GDM1 (cell line): Measurements from ENCODE around the gene NUP62.
A peak's percentile ranks its signal among the peaks of the same experiment; 100 is the strongest.
"Not testable (repeated sequence)": the region's sequence is repeated elsewhere in the genome, so short reads cannot be mapped to it uniquely, and the experiment has no call there.

Experiments
- DNase-seq: peaks from one replicate; lab custom pipeline; 2025; lab: John Stamatoyannopoulos, UW

Gene NUP62

DNA sequence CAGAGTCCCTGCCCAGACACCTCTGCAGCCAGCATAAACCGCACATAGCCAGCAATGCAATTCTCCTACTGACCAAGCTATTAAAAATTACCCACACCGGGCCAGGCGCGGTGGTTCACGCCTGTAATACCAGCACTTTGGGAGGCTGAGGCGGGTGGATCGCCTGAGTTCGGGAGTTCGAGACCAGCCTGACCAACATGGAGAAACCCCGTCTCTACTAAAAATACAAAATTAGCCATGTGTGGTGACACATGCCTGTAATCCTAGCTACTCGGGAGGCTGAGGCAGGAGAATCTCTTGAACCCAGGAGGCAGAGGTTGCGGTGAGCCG is 4.5 kb downstream of the NUP62 start:
- DNase-seq = not testable (repeated sequence)

DNA sequence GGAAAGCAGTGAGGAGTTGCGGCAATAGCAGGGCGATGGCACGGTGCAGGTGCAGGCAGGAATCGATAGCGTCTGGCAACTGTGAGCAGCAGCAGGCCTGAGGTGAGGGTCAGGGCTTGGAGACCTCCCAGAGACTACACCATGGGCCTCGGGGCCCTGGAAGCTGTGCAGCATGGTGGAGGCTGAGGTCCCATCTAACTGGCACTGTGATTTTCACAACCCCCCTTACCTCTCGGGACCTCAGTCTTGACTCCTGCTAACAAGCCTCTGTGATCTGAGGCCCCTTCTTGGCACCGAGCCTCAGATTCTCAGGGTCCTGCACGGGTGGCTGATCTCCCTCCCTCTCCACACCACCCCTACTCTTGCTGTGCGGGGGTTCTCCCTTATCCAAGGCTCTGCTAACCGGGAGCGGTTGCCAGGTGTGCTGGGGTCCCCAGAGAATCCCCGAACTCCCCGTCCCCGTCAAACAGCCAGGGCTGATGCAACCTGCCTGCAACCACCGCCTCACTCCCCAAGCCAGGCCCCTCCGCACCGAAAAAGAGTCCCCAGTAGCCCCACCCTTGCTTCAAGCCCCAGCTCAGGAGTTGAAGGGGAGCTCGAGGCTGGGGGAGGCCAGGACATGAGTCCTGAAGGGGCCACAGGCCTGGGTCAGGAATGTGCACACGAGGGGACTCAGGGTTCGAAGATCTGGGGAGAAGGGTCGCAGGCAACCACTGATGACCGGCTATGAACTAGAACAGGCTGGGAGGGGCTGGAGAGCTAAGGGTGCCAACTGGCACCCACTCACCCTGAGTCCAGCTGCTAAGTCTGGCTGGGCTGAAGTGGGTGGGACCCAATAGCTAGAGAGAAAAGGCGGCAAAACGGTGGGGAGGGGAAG is 5.1 kb downstream of the NUP62 start:
- no peak for DNase-seq

DNA sequence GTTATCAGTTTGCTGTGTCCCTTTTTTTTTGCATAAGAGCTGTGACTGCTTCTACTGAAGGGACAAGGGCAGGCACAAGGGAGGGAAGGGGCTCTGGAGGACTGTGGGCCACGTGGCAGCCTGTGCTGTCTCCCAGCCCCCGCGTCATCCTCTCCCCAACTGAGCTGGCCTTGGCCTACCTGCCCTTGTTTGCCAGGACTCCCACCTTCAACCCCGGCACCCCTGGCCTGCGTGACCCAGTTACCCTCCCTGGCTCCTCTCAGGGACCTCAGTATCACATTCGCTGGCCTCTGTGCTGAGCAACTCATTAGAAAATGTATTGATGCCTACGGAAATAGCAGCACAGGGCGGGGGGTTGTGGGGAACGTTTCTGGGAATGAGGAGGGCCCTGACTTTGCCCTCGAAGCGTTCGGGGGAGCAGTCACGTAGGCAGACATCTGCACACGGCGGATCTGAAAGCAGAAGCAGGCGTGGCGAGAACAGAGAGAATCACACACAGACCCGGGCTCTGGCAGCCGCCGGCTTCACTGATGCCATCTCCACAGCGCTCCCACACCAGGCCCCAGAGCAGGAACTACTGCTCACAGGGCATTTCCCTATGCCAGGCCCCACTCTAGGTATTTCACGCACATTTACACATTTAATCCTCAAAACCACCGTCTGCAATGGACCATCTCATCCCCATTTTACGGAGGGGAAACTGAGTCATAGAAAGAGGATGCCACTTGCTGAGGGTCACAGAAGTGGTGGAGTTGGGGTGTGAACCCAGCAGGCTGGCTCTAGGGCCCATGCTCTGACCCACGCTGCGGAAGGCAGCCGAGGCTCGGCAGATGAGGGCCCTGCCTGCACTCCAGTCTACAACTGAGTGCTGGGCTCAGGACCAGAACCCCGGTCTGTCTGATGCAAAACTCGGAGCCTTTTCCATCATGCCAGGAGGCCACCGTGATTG is 6.0 kb downstream of the NUP62 start:
- DNase-seq = no peak

DNA sequence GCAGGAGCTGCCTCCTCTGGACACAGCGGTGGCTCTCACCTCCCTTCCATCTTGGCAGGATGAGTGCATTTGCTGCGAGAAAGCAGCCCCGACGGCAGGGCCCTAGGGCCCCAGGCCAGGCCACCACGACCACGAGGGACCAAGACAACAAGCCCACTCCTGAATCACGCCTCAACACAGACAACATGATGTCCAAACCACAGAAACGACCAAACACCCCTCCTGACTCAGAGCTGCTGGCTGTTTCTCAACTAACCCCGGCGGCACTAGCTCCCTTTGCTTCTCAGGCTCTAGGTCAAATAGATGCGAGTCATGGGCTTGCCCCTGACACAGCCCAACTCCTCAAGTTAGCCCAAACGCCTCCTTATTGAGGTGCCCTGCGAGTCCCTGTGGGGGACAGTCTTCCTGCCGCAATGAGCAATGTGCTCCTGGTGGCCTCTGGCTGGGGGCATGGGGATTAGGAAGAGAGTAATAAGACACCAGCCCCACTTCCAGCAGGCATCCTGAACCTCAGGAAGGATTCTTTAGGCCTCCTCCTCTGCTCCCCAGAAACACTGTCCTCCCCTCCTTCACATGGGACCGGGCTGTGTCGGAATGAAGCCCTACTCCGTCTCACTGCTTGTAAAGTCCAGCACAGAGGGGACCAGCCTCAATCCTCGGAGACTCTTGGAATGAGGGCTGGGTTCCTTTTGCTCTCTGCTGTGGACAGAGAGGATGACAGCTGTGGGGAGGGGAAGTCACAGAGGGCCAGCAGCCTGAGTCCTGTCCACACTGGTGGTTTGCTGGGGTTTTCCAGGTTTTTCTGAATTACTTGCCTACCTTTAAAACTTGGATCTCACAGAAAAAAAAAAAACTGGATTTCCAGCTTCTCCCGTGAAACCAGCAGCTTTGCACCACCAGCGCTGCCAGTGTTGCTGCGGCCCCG is 7.2 kb downstream of the NUP62 start:
- DNase-seq = no peak

DNA sequence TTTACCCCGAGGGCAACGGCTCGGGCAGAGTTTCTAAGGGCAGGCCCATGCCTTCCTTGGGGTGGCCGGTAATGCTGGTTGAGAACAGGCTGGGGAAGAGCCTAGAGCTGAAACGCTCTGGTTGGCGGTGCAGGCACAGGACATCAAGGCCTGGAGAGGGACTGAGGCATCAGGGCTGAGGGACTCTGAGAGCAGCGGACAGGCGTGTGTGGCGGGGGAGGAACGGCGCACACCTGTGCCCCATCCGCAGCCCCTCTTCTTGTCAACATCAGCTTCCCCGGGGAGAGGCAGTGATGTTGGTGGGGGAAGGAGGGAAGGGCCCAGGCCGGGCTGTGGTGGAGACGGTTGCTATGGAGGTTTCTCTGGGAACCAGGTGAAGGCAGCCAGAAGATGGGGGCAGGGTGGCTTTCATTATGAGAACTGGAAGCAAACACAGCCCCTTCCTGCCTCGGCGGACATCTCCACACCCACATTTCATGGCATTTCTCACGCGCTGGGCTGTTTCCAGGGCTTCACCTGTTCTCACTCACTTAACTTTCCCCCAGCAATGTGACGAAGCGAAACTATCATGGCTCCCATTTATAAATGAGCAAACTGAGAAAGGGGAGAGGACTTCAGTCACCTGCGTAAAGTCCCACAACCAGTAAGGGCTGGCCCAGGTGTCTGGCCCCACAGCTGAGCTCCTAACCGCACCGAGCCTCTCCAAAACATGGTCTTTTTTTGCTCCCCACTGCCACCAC is 8.5 kb downstream of the NUP62 start:
- DNase-seq = no peak

DNA sequence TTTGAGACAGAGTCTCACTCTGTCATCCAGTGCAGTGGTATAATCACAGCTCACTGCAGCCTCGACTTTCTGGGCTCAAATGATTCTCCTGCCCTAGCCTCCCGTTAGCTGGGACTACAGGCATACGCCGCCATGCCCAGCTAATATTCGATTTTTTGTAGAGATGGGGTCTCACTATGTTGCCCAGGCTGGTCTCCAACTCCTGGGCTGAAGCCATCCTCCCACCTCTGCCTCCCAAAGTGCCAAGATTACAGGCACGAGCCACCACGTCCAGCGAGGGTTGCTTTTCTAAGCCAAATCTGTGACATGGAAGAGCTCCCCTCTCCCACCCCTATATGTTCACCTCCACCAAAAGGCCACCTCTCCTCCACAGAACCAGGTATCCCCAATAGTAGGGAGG is 11.2 kb downstream of the NUP62 start:
- no peak for DNase-seq

DNA sequence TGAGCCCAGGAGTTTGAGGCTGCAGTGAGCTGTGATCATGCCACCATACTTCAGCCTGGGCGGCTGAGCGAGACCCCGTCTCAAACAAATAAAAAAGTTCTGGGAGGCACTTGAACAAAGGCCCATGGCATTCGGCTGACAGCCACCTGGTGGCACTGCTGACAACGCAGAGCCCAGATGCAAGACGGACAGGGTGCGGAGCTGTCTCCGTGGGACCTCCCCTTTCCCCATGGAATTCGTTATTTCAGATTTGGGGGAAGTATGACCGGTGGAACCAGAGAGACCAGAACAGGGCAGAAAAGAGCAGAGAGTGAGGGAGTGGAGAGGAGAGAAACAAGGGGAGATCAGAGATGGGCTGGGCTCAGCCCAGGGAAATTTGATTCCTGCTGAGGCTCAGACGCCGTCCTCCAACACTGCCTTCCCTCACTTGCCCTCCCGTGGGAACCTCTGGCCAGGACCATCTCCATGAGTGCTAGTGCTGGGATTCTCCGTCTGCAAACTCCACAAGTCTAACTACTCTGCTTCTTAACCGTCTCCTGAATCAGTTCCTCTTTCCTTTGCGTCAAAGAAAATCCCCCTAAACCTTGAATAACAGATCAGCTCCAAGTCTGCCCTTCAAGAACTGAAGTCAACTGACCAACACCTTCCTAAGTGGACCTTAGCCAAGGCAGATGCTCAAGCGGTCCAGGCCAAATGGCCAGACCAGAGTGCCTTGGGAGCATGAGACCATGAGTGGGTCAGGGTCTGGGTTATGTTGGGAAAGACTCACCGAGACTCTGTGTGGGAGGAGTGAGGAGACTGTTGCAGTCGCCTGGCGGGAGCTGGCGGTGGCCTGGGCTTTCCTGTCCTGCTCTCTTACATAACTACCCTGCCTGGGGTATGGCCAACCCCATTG is 12.2 kb downstream of the NUP62 start:
- no peak for DNase-seq

DNA sequence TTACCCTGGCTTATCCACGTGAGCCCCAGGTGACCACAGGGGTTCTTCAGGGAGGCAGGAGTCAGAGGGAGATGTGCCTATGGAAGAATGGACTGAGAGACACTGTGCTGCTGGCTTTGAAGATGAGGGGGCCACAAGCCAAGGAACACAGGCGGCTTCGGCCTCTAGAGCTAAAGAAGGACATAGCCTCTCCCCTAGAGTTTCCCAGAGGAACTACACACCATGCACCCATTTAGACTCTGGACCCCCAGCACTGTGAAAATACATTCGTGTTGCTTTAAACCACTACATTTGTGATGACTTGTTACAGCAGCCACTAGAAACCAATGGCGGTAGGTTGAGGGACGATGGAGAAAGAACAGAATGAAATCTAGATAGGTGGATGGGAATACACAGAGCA is 14.0 kb downstream of the NUP62 start:
- no peak for DNase-seq

DNA sequence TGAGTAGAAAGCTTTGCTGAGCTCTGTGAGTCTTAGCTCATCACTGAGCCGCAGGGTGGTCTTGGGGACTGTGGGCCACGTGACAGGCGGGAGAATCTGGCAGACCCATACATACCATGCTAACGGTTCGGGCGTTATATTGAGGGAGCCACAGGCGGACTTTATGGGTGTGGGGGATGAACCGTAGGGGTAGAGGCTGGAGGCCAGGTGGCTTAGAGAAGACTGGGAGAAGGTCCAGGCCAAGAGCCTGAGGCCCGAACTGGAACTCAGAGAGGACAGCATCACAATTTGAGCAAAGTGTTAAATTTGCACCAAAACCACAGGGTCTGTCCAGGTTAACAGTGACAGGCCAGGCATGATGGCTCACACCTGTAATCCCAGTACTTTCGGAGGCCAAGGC is 15.6 kb downstream of the NUP62 start:
- DNase-seq = no peak

DNA sequence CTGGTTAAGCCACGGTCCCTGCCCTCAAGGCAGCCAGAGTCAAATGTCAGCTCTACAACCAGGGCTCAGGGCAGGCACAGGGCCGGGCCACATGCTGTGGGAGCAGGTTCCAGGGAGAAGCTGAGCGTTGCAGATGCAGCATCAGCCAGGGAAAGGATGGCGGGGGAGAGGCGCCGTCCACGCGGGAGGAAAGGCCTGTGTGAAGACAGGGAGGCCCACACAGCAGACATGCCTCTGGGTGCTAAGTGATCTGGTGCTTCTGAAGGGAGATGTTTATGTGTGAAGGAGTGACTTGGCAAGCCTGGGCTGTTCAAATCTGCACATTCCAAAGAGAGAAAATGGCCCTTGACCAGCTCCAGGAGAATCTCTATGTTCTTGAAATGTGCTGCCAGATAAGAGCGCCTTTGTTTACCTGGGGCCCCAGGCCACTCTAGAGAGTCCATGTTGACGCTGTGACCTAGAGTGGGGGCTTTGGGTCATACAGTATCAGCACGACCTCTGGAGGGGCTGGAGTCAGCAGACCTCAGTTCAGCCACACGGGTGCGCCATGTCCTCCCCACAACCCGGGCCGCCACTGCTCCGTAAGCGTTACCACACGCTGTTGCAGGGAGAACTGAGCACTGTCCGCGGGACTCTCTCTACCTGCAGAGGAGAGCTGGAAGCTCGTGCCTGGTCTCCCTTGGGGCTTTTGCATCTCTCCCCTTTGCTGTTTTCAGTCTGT is 16.2 kb downstream of the NUP62 start:
- no peak for DNase-seq

DNA sequence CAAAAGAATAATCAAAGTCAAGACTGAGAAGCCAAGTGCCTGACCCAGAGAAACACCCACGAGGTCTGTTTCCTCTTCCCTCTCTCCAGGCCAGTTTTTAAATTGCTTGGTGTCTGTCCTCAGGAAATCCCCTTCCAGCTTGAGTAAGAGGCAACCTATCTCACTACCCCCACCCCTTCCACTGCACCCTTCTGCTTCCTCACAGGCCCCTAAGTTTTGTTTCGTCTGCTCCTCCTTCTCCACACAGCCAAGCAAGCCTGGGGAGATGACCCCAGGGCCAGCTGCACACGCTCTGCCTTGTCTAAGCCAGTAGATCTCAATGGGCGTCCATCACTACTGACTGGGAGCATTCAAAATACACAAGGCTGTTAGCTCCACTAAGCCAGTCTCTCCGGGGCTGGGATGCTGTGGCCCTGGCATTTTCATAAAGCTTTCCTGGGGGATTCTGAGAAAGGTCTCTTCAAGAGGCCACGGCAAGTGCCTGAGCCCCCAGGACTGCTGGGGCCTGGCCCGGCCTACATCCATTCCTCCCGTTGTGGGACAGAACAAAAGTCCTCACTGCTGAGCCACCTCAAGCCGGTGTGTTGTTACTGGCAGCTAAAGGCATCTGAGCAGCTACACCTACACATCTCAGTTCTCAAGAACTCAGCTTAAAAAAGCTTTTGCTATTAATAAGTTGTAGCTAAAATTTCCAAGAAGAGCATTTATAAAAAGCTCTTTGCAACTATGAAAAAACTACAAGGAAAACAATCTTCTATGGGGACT is 17.7 kb downstream of the NUP62 start:
- peak; percentile 16 for DNase-seq

DNA sequence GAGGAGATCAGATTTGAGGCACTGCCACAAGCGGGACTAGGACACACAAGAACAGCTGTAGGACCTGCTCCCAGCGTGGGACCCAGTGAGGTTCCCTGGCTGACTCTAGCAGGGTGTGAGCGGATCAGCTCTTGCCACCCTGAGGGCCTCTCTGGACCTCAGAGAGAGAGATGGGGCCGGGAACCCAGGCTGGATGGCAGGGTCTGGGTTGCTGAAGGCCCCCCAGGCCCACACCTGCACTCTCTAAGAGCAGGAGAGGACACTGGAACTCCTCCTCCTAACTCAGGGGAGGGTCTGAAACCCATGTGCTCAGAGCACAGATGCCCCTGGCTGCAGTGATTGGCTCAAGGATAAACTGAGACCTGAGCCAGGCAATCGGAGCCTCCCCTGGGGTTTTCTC is 19.1 kb downstream of the NUP62 start:
- no peak for DNase-seq

DNA sequence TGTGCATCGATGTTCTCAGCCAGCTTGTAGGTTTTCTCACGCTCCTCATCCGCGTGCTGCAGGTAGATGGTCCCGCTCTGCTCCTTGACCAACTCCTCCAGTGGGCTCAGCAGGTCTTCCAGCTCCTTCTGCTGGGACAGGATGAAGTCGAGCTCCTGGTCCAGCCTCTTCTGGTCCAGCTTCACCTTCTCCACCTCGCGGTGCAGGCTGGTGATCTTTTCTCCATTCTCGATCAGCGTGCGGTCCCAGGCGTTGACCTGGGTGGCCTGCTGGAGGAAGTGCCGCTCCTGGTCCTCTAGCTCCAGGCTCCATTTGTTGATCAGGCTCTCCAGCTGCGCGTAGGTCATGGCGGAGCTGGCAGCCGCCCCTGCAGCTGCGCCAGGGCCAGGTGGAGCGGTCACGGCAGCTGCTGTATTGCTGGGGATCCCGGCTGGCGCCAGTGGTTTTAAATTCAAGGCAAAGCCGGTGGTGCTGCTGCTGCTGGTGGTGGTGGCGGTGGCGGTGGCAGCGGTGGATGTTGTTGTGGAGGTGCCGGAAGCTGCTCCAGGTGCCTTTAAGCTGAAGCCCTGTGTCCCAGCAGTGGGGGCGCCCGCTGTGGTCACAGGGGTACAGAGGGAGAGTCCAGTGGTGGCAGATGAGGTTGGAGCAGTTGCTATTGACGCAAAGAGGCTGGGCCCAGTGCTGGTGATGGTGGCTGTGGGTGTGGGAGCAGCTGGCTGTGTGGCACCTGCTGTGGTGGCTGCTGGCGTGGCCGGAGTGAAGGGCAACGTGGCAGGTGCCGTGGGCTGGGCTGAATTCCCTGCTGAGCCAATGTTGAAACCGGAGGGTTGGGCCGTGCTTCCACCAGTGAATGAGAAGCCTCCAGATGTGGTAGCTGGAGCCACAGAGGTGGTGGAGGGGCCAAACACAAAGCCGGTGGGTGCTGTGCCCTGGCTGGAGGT is 20.6 kb downstream of the NUP62 start:
- no peak for DNase-seq

DNA sequence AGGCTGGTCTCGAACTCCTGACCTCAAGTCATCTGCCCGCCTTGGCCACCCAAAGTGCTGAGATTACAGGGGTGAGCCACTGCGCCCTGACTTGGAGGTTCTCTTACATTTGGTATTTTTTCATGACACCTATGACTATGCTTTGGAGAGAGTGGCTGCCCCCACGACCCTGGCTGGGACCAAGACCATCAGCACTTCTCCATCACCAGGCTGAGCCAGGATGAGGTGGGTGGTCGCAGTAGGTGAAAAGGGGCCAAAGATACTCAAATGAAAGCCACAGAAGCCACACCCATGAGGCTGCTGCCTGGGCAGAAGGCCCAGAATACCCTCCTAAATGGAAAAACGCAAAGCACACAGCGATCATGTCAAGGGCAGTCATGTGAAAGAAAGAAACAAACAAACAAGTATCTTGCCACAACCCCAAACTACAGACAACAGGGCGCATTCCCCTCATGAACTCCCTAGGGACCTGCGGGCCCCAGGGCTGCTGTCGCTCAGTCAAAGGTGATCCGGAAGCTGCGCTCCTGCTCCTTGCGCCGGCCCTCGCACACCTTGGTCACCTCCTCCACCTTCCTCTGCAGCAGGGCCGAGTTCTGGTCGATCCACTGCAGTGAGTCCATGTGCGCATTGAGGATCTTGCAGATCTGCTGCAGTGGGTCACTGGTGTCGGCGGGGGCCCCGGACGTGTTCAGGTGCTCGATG is 21.4 kb downstream of the NUP62 start:
- no peak for DNase-seq

DNA sequence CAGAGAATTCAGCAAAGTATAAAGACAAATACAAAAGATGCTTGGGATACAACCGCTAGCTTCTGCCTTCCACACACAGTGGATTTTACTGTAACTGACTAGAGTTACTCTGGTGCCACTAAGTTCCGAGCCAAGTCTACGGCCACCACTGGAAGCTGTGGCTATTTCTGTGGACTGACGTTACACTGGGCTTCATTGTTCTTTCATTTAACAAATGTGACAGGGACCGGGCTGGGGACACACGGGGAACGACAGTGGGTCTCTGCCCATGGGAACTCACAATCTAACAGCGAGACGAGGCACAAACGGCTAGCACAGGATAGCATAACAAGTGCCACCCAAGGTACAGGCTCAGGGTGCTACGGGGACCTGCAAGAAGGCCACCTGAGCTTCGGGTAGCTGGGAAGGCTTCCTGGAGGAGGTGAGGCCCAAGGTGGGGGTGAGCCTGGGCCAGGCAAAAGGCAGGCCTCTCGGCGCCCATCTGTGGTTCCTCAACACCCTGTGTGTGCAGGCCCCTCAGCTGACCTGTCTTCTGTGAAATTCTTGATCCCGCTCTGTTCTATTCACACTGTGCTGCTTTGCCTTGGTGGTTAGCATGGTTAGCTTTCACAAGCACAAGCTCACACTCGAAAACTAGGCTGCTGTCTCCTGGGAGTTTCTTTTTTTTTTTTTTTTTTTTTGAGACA is 22.3 kb downstream of the NUP62 start:
- DNase-seq = no peak

DNA sequence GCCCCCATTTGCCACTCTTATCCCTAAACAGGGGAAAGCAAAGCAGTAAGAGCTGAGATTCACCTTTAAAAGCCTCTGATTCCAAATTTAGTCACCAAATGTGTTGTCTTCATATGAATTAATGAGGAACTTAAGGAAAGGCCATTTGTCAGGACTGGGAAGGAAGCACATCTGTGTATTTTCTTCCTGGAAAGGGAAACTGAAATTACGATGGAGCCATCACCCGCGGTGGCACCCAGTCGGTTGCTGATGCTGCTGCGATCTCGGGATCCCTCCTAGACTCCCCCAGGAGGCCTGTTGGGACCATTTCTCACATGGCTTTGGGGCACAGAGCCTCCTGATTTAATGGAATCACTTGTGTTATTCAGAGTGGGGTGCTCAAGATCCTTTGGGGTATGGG is 25.2 kb downstream of the NUP62 start:
- no peak for DNase-seq
